ENCODE data around the gene EXOC3L4. TPM values are rescaled to one million over a fixed set of nuclear protein-coding genes. Genes with fewer than 3 reads are reported as not detected.

EXOC3L4 gene
- total and polyA plus RNA-seq, 9 of the 15 experiments (the other 6 are each of a cell fraction or from before 2014, with no cell fraction given) = 0.10 to 6.7 (median 0.98) TPM; not detected in 1

DNA sequence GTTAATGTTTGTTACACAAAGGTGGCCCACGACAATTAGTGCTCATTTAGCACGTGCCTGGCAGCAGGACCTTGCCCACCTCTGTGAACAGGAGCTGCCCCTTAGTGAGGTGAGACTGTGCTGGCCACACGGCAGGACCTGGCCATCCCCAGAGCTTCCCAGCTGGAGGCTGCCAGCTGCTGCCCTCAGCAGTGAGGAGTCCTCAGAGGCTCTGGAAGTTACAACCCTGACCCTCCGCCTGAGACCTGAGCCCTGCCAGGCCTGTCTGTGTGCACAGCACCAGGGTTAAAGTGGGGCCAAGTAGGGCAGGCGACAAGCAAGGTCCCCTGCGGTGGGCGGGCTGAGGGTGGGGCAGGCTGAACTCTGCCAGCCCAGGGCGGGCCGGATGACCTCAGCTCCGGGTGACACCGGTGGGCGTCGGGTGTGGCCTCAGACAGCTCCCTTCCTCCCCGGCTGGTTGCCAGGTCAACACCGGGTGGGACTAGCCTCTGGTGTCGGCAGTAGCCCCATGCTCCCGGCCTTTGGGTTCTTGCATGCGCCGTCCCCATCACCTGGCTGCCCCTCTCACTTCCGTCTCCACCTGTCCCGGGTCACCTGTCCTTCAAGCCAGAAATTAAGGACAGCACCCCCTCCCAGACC lies 19.7 kb upstream of the EXOC3L4 start:
- no peaks in the 10 kb centered on the region for H3K27me3 ChIP-seq (ENCODE audit: control insufficient read depth in 2 of 2, insufficient read depth in 2 of 2, low read length in 2 of 2)
- BruUV-seq (replicated peaks) = no TSS peak
- H3K4me3 ChIP-seq = peak overlapping the region; percentile 44
- no peaks in the 10 kb centered on the region for H3K9me1 ChIP-seq (ENCODE audit: control insufficient read depth, insufficient read depth, low read length)
- 8% methylated on average over 2 of the region's 21 CpGs for WGBS (ENCODE audit: insufficient coverage, low coverage, missing lambda C conversion rate)
- no peaks in the 10 kb centered on the region for H4K20me1 ChIP-seq (replicated peaks; ENCODE audit: control insufficient read depth, insufficient read depth, low read length)
- in situ Hi-C loops (cut with MboI) = loop anchor here (5.0 kb wide), 1 partner anchor 212 kb away; no protein-coding TSS in a partner anchor
- ChIA-PET CTCF (ENCODE audit: low intra/inter-chr PET ratio) (interaction anchor here (0.6 to 1.9 kb wide), 4 partner anchors 34 to 445 kb away, joined by 3 to 11 read pairs (median 4); no protein-coding TSS in a partner anchor), POLR2A (interaction anchor here (0.6 to 1.2 kb wide), 3 partner anchors 14 to 215 kb away, joined by 3 read pairs; no protein-coding TSS in a partner anchor)
- 0 out of 3 replicates have a peak overlapping the region, but pooled peaks have one; percentile 12 for H3K27ac ChIP-seq (ENCODE audit: extremely low read depth, low read depth, low read length)
- peak overlapping the region; percentile 47 to 92; a peak in 3 of 4 replicates for H3K9ac ChIP-seq (ENCODE audit: insufficient read depth in 1 of 2, low read depth in 2 of 2, low read length in 2 of 2)
- no peaks in the 10 kb centered on the region for H3K36me3 ChIP-seq (ENCODE audit: control insufficient read depth, insufficient read depth, low read length)
- intact Hi-C loops (cut with micrococcal nuclease) = loop anchor here (2.0 to 10.0 kb wide), 2 partner anchors 66 to 470 kb away; no protein-coding TSS in a partner anchor
- DNase-seq (ENCODE audit: extremely low read depth in 1 of 4, low spot score in 3 of 4) (peak; percentile 62 to 85 (median 80)), FAIRE-seq (peak; percentile 29), ATAC-seq (peak; percentile 49)
- H3K4me2 ChIP-seq (ENCODE audit: insufficient read depth, low read length) = peak overlapping the region; percentile 65
- peaks cover 3 to 60% of the 10 kb centered on the region in 2 experiments; a peak in 4 of 5 replicates for H3K4me1 ChIP-seq (replicated peaks in 1 of 2; ENCODE audit: control insufficient read depth in 2 of 2, insufficient read depth in 2 of 2, low read length in 2 of 2)
- H3K79me2 ChIP-seq (ENCODE audit: control insufficient read depth, insufficient read depth, low read length) = no peaks in the 10 kb centered on the region
- peak overlapping the region; percentile 83 for H2AFZ ChIP-seq (ENCODE audit: low read depth, low read length)
- H3K9me3 ChIP-seq (replicated peaks; ENCODE audit: control insufficient read depth, insufficient read depth, low read depth, low read length) = no peaks in the 10 kb centered on the region
- TF ChIP-seq SIRT6 (IDR thresholded peaks at IDR 0.05; ENCODE audit: low read depth, low read length) (no peak), CTBP1 (IDR thresholded peaks at IDR 0.05; ENCODE audit: borderline replicate concordance) (no peak), CHD4 (IDR thresholded peaks at IDR 0.05; ENCODE audit: insufficient read depth, insufficient replicate concordance, low read depth, low read length, poor library complexity, severe bottlenecking) (no peak), RCOR1 (IDR thresholded peaks at IDR 0.05; ENCODE audit: borderline replicate concordance in 1 of 2, low read depth in 2 of 2, low read length in 2 of 2) (no peak), BRCA1 (IDR thresholded peaks at IDR 0.05) (no peak), BRCA1 (CRISPR knock-in tag; IDR thresholded peaks at IDR 0.05) (no peak), TEAD2 (tag; IDR thresholded peaks at IDR 0.05) (no peak), KAT2B (IDR thresholded peaks at IDR 0.05; ENCODE audit: low read depth, low read length) (no peak), TAL1 (IDR thresholded peaks at IDR 0.05) (no peak), PPARD (CRISPR knock-in tag; IDR thresholded peaks at IDR 0.05) (no peak), RAD21 (CRISPR knock-in tag; conservative IDR thresholded peaks at IDR 0.05 in 1 of 2, IDR thresholded peaks at IDR 0.05 in 1 of 2) (no peak)
- TF ChIP-seq, protein P1, sequence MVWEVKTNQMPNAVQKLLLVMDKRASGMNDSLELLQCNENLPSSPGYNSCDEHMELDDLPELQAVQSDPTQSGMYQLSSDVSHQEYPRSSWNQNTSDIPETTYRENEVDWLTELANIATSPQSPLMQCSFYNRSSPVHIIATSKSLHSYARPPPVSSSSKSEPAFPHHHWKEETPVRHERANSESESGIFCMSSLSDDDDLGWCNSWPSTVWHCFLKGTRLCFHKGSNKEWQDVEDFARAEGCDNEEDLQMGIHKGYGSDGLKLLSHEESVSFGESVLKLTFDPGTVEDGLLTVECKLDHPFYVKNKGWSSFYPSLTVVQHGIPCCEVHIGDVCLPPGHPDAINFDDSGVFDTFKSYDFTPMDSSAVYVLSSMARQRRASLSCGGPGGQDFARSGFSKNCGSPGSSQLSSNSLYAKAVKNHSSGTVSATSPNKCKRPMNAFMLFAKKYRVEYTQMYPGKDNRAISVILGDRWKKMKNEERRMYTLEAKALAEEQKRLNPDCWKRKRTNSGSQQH (CRISPR knock-in tag; IDR thresholded peaks at IDR 0.05) = no peak
- TF ChIP-seq, protein P2, sequence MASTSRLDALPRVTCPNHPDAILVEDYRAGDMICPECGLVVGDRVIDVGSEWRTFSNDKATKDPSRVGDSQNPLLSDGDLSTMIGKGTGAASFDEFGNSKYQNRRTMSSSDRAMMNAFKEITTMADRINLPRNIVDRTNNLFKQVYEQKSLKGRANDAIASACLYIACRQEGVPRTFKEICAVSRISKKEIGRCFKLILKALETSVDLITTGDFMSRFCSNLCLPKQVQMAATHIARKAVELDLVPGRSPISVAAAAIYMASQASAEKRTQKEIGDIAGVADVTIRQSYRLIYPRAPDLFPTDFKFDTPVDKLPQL (IDR thresholded peaks at IDR 0.05; ENCODE audit: extremely low read depth, insufficient read length) = no peak
- TF ChIP-seq, protein P3, sequence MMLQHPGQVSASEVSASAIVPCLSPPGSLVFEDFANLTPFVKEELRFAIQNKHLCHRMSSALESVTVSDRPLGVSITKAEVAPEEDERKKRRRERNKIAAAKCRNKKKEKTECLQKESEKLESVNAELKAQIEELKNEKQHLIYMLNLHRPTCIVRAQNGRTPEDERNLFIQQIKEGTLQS (IDR thresholded peaks at IDR 0.05) = peak; percentile 48
- TF ChIP-seq, protein P3 (CRISPR knock-in tag; conservative IDR thresholded peaks at IDR 0.05) = no peak
- TF ChIP-seq, protein P4, sequence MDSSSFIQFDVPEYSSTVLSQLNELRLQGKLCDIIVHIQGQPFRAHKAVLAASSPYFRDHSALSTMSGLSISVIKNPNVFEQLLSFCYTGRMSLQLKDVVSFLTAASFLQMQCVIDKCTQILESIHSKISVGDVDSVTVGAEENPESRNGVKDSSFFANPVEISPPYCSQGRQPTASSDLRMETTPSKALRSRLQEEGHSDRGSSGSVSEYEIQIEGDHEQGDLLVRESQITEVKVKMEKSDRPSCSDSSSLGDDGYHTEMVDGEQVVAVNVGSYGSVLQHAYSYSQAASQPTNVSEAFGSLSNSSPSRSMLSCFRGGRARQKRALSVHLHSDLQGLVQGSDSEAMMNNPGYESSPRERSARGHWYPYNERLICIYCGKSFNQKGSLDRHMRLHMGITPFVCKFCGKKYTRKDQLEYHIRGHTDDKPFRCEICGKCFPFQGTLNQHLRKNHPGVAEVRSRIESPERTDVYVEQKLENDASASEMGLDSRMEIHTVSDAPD (CRISPR knock-in tag; IDR thresholded peaks at IDR 0.05) = no peak
